HG02840 (cell line): ENCODE measurements around the gene CBR4.
"Not testable (repeated sequence)": the region's sequence is repeated elsewhere in the genome, so short reads cannot be mapped to it uniquely, and the experiment has no call there.

ENCODE experiments used
- ATAC-seq: cut with Tn5 transposase; IDR thresholded peaks from one replicate; pipeline ENCODE4 v1.9.1; 2021; ENCODE audit warnings: mild to moderate bottlenecking, moderate library complexity, moderate number of reproducible peaks; ENCODE audit not compliant: unreplicated experiment, low FRiP score

CBR4 gene

GRCh38 chr4:169035871-169036620 is 26.0 kb upstream of the CBR4 start:
- ATAC-seq = not testable (repeated sequence)

GRCh38 chr4:169033660-169034059 is 23.6 kb upstream of the CBR4 start:
- ATAC-seq = no peak

GRCh38 chr4:169032883-169033645 is 23.0 kb upstream of the CBR4 start:
- no peak for ATAC-seq

- no peak for ATAC-seq
Measured at GRCh38 chr4:169032194-169032593, 22.1 kb upstream of the CBR4 start.

- ATAC-seq = no peak
Measured at GRCh38 chr4:169031392-169031791, 21.3 kb upstream of the CBR4 start.

GRCh38 chr4:169030562-169030982 is 20.5 kb upstream of the CBR4 start:
- no peak for ATAC-seq

- ATAC-seq = no peak
Measured at GRCh38 chr4:169029947-169030346, 19.9 kb upstream of the CBR4 start.

GRCh38 chr4:169027663-169028062 is 17.6 kb upstream of the CBR4 start:
- no peak for ATAC-seq

GRCh38 chr4:169025184-169025583 is 15.1 kb upstream of the CBR4 start:
- ATAC-seq = no peak

GRCh38 chr4:169024762-169025161 is 14.7 kb upstream of the CBR4 start:
- ATAC-seq = no peak

GRCh38 chr4:169018406-169018805 is 8.4 kb upstream of the CBR4 start:
- no peak for ATAC-seq

- ATAC-seq = no peak
Measured at GRCh38 chr4:169017971-169018370, 7.9 kb upstream of the CBR4 start.

GRCh38 chr4:169015186-169015623 is 5.2 kb upstream of the CBR4 start:
- no peak for ATAC-seq

- no peak for ATAC-seq
Measured at GRCh38 chr4:169014586-169014985, 4.5 kb upstream of the CBR4 start.

- no peak for ATAC-seq
Measured at GRCh38 chr4:169013396-169013795, 3.3 kb upstream of the CBR4 start.

- no peak for ATAC-seq
Measured at GRCh38 chr4:169012049-169012448, 2.0 kb upstream of the CBR4 start.

GRCh38 chr4:169009286-169010124 is 550 bp downstream of the CBR4 start:
- peak; percentile 32 for ATAC-seq

GRCh38 chr4:169005453-169006099 is 4.5 kb downstream of the CBR4 start:
- ATAC-seq = no peak

GRCh38 chr4:169000315-169000714 is 9.7 kb downstream of the CBR4 start:
- ATAC-seq = no peak

GRCh38 chr4:168999809-169000208 is 10.2 kb downstream of the CBR4 start:
- ATAC-seq = no peak
